GM13977 (cell line): Measurements from ENCODE around the gene PTPRM.

Experiments
- DNase-seq: peaks from one replicate; pipeline ENCODE4 v3.0.0; 2012; ENCODE audit warnings: low spot score
- in situ Hi-C: fragments of 300-500 bp; cut with MboI; formaldehyde crosslinking; loops from one replicate; pipeline ENCODE4 v1.12.0; 2022; ENCODE audit warnings: low sequenced_read_pairs, low pct_unique_long_range_greater_than_20kb, mixed read lengths, inconsistent platforms; ENCODE audit not compliant: unreplicated experiment
- TF ChIP-seq, protein P1 (sequence below): IDR thresholded peaks from 2 replicates; pipeline ENCODE4 v1.5.1; 2012; ENCODE audit warnings: mild to moderate bottlenecking, control low read depth; ENCODE audit not compliant: insufficient read depth; ENCODE audit errors: extremely low read depth, missing control alignments

PTPRM gene

DNA sequence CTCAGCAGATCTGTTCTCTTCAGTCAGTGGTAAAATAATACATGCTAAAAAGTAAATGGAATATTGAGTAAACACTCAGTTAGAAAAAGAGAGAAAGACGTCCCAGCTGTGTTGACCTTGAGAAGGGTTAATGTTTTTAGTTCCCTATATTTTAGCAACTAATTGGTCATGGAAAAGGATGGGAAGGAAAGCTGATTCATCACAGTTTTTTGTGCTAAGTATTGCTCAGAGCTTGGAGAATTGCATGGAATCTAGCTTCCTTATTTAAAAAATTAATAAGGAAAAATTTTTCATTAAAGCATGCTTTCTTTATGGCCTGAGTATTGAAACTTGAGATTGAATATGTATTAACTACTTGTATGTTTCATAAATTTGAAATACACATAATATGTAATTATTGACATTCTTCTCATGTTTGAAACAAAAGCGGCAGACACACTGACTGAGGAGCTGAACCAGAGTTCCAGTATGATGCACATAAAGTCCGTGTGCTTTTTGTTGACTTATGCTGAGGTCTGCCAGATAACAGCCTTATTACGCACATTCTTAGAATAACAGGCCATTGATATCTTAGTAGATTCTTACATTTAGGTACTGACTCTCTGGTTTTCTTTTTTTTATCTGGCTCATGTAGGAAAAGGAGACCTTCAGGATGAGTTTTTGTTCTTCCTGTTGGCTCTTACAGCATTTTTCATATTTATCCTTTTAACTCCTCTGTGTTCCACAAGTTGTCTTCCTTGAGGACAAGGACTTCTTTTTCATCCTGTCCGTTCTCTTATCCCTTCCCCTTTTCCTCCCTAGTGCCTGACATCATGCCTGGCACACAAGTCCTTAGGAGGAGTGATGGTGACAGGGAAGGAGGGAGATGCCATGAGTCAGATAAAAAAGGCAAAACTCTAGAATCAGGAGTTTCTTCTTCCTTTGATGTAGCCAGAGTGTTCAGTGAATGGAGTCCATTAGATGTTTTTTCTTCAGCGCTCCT is 194.1 kb downstream of the PTPRM start:
- TF ChIP-seq, protein P1, sequence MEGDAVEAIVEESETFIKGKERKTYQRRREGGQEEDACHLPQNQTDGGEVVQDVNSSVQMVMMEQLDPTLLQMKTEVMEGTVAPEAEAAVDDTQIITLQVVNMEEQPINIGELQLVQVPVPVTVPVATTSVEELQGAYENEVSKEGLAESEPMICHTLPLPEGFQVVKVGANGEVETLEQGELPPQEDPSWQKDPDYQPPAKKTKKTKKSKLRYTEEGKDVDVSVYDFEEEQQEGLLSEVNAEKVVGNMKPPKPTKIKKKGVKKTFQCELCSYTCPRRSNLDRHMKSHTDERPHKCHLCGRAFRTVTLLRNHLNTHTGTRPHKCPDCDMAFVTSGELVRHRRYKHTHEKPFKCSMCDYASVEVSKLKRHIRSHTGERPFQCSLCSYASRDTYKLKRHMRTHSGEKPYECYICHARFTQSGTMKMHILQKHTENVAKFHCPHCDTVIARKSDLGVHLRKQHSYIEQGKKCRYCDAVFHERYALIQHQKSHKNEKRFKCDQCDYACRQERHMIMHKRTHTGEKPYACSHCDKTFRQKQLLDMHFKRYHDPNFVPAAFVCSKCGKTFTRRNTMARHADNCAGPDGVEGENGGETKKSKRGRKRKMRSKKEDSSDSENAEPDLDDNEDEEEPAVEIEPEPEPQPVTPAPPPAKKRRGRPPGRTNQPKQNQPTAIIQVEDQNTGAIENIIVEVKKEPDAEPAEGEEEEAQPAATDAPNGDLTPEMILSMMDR, result no peak
- no peak for DNase-seq
- in situ Hi-C loops, result no loop called here

DNA sequence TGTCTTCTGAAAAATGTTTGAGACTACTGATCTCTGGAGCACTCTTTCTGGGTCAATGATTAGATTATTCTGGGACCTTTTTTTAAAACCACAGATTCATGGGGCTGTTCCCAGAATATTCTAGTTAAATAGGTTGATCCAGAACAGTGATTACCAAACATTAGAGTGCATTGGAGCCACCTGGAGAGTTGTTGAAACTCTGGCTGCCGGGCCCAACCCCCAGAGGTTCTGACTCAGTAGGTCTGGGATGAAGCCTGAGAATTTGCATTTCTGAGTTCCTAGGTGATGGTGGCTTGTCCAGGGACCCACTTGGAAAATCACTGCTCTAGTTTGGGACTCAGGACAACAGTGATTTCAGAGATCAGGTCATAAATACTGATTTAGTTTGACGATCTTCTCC is 197.3 kb downstream of the PTPRM start:
- no peak for DNase-seq
- TF ChIP-seq, protein P1, result no peak
- in situ Hi-C loops, result no loop called here

DNA sequence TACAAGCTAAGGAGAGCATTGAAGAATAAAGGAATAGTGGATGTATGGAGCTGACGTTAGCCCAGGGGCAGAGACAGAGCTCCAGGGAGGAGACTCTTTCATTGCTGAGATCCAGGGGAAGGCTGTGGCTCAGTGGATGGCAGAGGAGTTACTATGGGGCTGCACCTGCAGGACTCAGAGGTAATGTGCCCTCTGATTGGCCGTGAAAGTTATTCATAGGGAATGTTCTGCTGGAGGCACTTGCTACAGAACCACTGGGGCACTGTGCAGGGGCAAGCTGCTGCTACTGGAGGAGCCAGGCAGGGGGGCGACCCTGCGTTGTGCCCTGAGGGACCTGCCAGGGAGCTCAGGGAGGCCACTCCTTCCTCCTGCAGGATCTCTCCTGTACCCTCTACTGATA is 199.2 kb downstream of the PTPRM start:
- TF ChIP-seq, protein P1, result no peak
- in situ Hi-C loops, result no loop called here
- no peak for DNase-seq

- in situ Hi-C loops, result no loop called here
- TF ChIP-seq, protein P1, result no peak
- no peak for DNase-seq
These were observed 199.7 kb downstream of the PTPRM start for GRCh38 chr18:7766817-7767216.

DNA sequence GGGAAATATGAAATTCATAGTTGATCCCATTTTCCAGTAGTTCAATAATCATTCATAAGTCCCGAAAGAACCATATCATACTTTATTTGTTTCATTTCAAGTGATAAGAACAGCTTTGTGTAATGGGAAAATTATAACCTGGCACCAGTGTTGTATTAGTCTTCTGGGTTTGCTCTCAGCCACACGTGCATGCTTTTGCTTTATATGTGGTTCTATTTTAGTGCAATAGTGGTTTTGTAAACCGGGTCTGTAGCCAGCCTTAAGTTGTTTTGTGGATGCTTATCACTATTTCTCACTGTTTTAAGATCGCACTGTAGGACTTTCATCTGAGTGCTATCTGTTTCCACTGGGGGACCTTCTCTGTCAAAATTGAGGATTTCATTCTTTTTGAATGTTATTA is 203.8 kb downstream of the PTPRM start:
- in situ Hi-C loops, result no loop called here
- TF ChIP-seq, protein P1, result no peak
- DNase-seq, result no peak

DNA sequence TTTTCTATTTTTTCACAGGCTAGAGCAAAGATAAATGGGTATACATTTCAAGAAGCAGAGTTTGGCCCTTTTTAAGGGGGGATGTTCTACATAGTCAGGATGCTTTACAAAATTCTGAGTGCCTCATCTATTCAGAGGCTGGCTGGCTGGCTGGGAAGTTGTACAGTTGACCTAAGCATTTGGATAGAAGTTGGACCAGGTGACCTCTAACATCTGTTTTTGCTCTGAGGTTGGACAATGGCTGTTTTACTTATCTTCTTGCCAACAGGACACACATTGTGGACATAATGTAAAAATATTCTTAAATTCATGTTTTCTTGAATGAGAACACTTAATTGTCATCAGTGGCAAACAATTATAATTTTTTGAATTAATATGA is 205.4 kb downstream of the PTPRM start:
- no peak for DNase-seq
- in situ Hi-C loops, result no loop called here
- TF ChIP-seq, protein P1, result no peak
